Activated T-helper 2 cell treated with anti-CD3 and anti-CD28 coated beads, Interferon-gamma antibody, Interleukin-2, Interleukin-4, amounts not matched to agents 10 μg/mL and 5 μg/mL and 100 μg/mL, durations not matched to agents 14 hours and 24 hours and 36 hours (primary cell): Measurements from ENCODE around the gene EYA4. TPM values are rescaled to one million over a fixed set of nuclear protein-coding genes. Genes with fewer than 3 reads are reported as not detected.

ENCODE experiments used
- DNase-seq: peaks from one replicate; pipeline ENCODE4 v3.0.0; 2021; ENCODE audit warnings: low spot score
- H3K27ac Mint-ChIP-seq: one replicate; pipeline ENCODE4 v1.8.0; 2021; ENCODE audit warnings: mixed read lengths
- H3K27me3 Mint-ChIP-seq: one replicate; pipeline ENCODE4 v1.8.0; 2021; ENCODE audit warnings: low read depth, mixed read lengths
- H3K36me3 Mint-ChIP-seq: one replicate; pipeline ENCODE4 v1.8.0; 2021; ENCODE audit warnings: low read depth, mixed read lengths
- H3K4me1 Mint-ChIP-seq: one replicate; pipeline ENCODE4 v1.8.0; 2021; ENCODE audit warnings: low read depth, mixed read lengths
- H3K4me3 Mint-ChIP-seq: one replicate; pipeline ENCODE4 v1.8.0; 2021; ENCODE audit warnings: low read depth, mild to moderate bottlenecking, moderate library complexity, mixed read lengths
- H3K9me3 Mint-ChIP-seq: one replicate; pipeline ENCODE4 v1.8.0; 2021; ENCODE audit warnings: mixed read lengths
- intact Hi-C: fragments of 100-400 bp; cut with micrococcal nuclease; formaldehyde crosslinking; loops from one replicate; pipeline ENCODE4 v1.15.1; 2023
- total RNA-seq: library from RNA; stranded (reverse); gene quantifications from 2 replicates; pipeline ENCODE4 v1.2.3, GENCODE V29; 2022

EYA4 gene
- total RNA-seq, 1 donor from 2014 or later = not detected

GRCh38 chr6:133407320-133408100 is 166.4 kb downstream of the EYA4 start:
- intact Hi-C loops = no loop called here
- H3K9me3 Mint-ChIP-seq = no peaks in the 10 kb centered on the region
- no peak overlapping the region for H3K27ac Mint-ChIP-seq
- H3K36me3 Mint-ChIP-seq = no peaks in the 10 kb centered on the region
- no peaks in the 10 kb centered on the region for H3K4me1 Mint-ChIP-seq
- H3K4me3 Mint-ChIP-seq = no peak overlapping the region
- no peaks in the 10 kb centered on the region for H3K27me3 Mint-ChIP-seq
- no peak for DNase-seq

GRCh38 chr6:133408132-133408531 is 167.0 kb downstream of the EYA4 start:
- no peak for DNase-seq
- H3K4me1 Mint-ChIP-seq = no peaks in the 10 kb centered on the region
- H3K4me3 Mint-ChIP-seq = no peak overlapping the region
- intact Hi-C loops = no loop called here
- no peaks in the 10 kb centered on the region for H3K36me3 Mint-ChIP-seq
- H3K27me3 Mint-ChIP-seq = no peaks in the 10 kb centered on the region
- no peaks in the 10 kb centered on the region for H3K9me3 Mint-ChIP-seq
- no peak overlapping the region for H3K27ac Mint-ChIP-seq

GRCh38 chr6:133408543-133408942 is 167.4 kb downstream of the EYA4 start:
- Mint-ChIP-seq H3K27ac (no peak overlapping the region), H3K4me1 (no peaks in the 10 kb centered on the region), H3K4me3 (no peak overlapping the region), H3K9me3 (no peaks in the 10 kb centered on the region), H3K27me3 (no peaks in the 10 kb centered on the region), H3K36me3 (no peaks in the 10 kb centered on the region)
- intact Hi-C loops = no loop called here
- no peak for DNase-seq

GRCh38 chr6:133410638-133411435 is 169.7 kb downstream of the EYA4 start:
- Mint-ChIP-seq H3K9me3 (no peaks in the 10 kb centered on the region), H3K4me1 (no peaks in the 10 kb centered on the region), H3K4me3 (no peak overlapping the region), H3K27ac (no peak overlapping the region), H3K27me3 (no peaks in the 10 kb centered on the region), H3K36me3 (no peaks in the 10 kb centered on the region)
- intact Hi-C loops = no loop called here
- no peak for DNase-seq

- no peak for DNase-seq
- Mint-ChIP-seq H3K27me3 (no peaks in the 10 kb centered on the region), H3K27ac (no peak overlapping the region), H3K4me1 (no peaks in the 10 kb centered on the region), H3K36me3 (no peaks in the 10 kb centered on the region), H3K4me3 (no peak overlapping the region), H3K9me3 (no peaks in the 10 kb centered on the region)
- intact Hi-C loops = no loop called here
These were observed 170.6 kb downstream of the EYA4 start for GRCh38 chr6:133411757-133412156.

GRCh38 chr6:133415262-133415661 is 174.1 kb downstream of the EYA4 start:
- intact Hi-C loops = no loop called here
- no peak for DNase-seq
- no peaks in the 10 kb centered on the region for H3K36me3 Mint-ChIP-seq
- no peaks in the 10 kb centered on the region for H3K9me3 Mint-ChIP-seq
- no peaks in the 10 kb centered on the region for H3K27me3 Mint-ChIP-seq
- no peak overlapping the region for H3K27ac Mint-ChIP-seq
- no peak overlapping the region for H3K4me3 Mint-ChIP-seq
- H3K4me1 Mint-ChIP-seq = no peaks in the 10 kb centered on the region

- H3K9me3 Mint-ChIP-seq = no peaks in the 10 kb centered on the region
These were observed 177.0 kb downstream of the EYA4 start for GRCh38 chr6:133418108-133418507.

GRCh38 chr6:133423242-133423641 is 182.1 kb downstream of the EYA4 start:
- Mint-ChIP-seq H3K36me3 (no peaks in the 10 kb centered on the region), H3K27ac (no peak overlapping the region), H3K4me1 (no peaks in the 10 kb centered on the region), H3K9me3 (no peaks in the 10 kb centered on the region), H3K4me3 (no peak overlapping the region), H3K27me3 (no peaks in the 10 kb centered on the region)
- intact Hi-C loops = no loop called here
- DNase-seq = no peak

More at GRCh38 chr6:133418108-133418507, 177.0 kb downstream of the EYA4 start:
- Mint-ChIP-seq H3K4me1 (no peaks in the 10 kb centered on the region), H3K4me3 (no peak overlapping the region), H3K36me3 (no peaks in the 10 kb centered on the region), H3K27me3 (no peaks in the 10 kb centered on the region), H3K27ac (no peak overlapping the region)
- no peak for DNase-seq
- intact Hi-C loops = no loop called here

GRCh38 chr6:133424359-133424758 is 183.2 kb downstream of the EYA4 start:
- intact Hi-C loops = no loop called here
- Mint-ChIP-seq H3K27ac (no peak overlapping the region), H3K4me1 (no peaks in the 10 kb centered on the region), H3K4me3 (no peak overlapping the region), H3K27me3 (no peaks in the 10 kb centered on the region), H3K9me3 (no peaks in the 10 kb centered on the region), H3K36me3 (no peaks in the 10 kb centered on the region)
- DNase-seq = no peak

- H3K27me3 Mint-ChIP-seq = no peaks in the 10 kb centered on the region
- no peaks in the 10 kb centered on the region for H3K36me3 Mint-ChIP-seq
- H3K27ac Mint-ChIP-seq = no peak overlapping the region
- intact Hi-C loops = no loop called here
- no peaks in the 10 kb centered on the region for H3K9me3 Mint-ChIP-seq
- no peak overlapping the region for H3K4me3 Mint-ChIP-seq
- DNase-seq = no peak
- no peaks in the 10 kb centered on the region for H3K4me1 Mint-ChIP-seq
These were observed 184.9 kb downstream of the EYA4 start for GRCh38 chr6:133426038-133426437.

GRCh38 chr6:133428295-133428694 is 187.1 kb downstream of the EYA4 start:
- intact Hi-C loops = no loop called here
- H3K4me1 Mint-ChIP-seq = no peaks in the 10 kb centered on the region
- H3K4me3 Mint-ChIP-seq = no peak overlapping the region
- H3K27me3 Mint-ChIP-seq = no peaks in the 10 kb centered on the region
- H3K9me3 Mint-ChIP-seq = no peaks in the 10 kb centered on the region
- no peak for DNase-seq
- no peaks in the 10 kb centered on the region for H3K36me3 Mint-ChIP-seq
- no peak overlapping the region for H3K27ac Mint-ChIP-seq

GRCh38 chr6:133430530-133430929 is 189.4 kb downstream of the EYA4 start:
- Mint-ChIP-seq H3K27me3 (no peaks in the 10 kb centered on the region), H3K4me3 (no peak overlapping the region), H3K9me3 (no peaks in the 10 kb centered on the region), H3K36me3 (no peaks in the 10 kb centered on the region), H3K4me1 (no peaks in the 10 kb centered on the region), H3K27ac (no peak overlapping the region)
- intact Hi-C loops = no loop called here
- DNase-seq = no peak

- Mint-ChIP-seq H3K27ac (no peak overlapping the region), H3K4me3 (no peak overlapping the region), H3K27me3 (no peaks in the 10 kb centered on the region), H3K9me3 (no peaks in the 10 kb centered on the region), H3K36me3 (no peaks in the 10 kb centered on the region), H3K4me1 (no peaks in the 10 kb centered on the region)
- intact Hi-C loops = no loop called here
- no peak for DNase-seq
These were observed 189.9 kb downstream of the EYA4 start for GRCh38 chr6:133431031-133431430.
